GM06990 (cell line): ENCODE data around the gene RNF212.
A peak's percentile ranks its signal among the peaks of the same experiment; 100 is the strongest.

Source experiments
- DNase-seq: peaks from one replicate; pipeline ENCODE4 v3.0.0-alpha.2; 2011; ENCODE audit not compliant: insufficient read length; ENCODE audit errors: extremely low read depth
- H3K27me3 ChIP-seq: replicated peaks from 2 replicates; pipeline ENCODE4 v1.6.0; 2011; ENCODE audit warnings: low read length; ENCODE audit not compliant: control insufficient read depth, insufficient read depth
- H3K36me3 ChIP-seq: 2 replicates; pipeline ENCODE4 v1.5.1; 2011; ENCODE audit warnings: low read length; ENCODE audit not compliant: control insufficient read depth, insufficient read depth
- H3K4me3 ChIP-seq: replicated peaks from 2 replicates; pipeline ENCODE4 v1.5.1; 2011; ENCODE audit warnings: low read depth, mild to moderate bottlenecking, control low read depth, low read length
- CTCF ChIP-seq: IDR thresholded peaks from 2 replicates; pipeline ENCODE4 v1.5.1; 2011; ENCODE audit warnings: low read length, control low read depth, mild to moderate bottlenecking, inconsistent platforms; ENCODE audit not compliant: insufficient read depth, poor library complexity, severe bottlenecking

The RNF212 gene

GRCh38 chr4:1072830-1073446 lies 40.4 kb downstream of the RNF212 start:
- Histone ChIP-seq H3K27me3 (peaks cover 1% of the 10 kb centered on the region), H3K36me3 (no peaks in the 10 kb centered on the region), H3K4me3 (no peak overlapping the region)
- no peak for DNase-seq
- peak; percentile 75 for TF ChIP-seq CTCF

DNA sequence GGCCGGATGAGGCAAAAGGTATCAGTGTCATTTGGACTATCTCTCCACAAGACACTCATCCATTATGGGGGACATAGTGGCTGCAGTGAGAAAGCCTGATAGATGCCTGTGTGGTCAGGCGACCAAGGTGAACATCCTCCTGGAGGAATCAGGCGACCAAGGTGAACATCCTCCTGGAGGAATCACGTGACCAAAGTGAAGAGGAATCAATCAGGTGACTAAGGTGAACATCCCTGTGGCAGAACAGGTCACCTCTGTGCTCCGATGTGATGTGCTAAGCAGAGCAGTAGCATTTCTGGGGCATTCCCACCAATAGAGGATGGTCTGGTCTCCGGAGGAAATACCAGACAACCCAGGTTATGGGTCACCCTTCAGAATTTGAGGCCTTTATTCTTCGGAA lies 44.0 kb downstream of the RNF212 start:
- Histone ChIP-seq H3K27me3 (peaks cover 1% of the 10 kb centered on the region; the same call in 1 of the 2 replicates), H3K4me3 (no peak overlapping the region), H3K36me3 (no peaks in the 10 kb centered on the region)
- DNase-seq: no peak
- TF ChIP-seq CTCF: no peak

GRCh38 chr4:1065732-1066131 lies 47.6 kb downstream of the RNF212 start:
- no peaks in the 10 kb centered on the region for H3K36me3 ChIP-seq
- H3K4me3 ChIP-seq: no peak overlapping the region
- H3K27me3 ChIP-seq: no peaks in the 10 kb centered on the region; the same call in 1 of the 2 replicates
- TF ChIP-seq CTCF: no peak
- no peak for DNase-seq

- no peaks in the 10 kb centered on the region for H3K36me3 ChIP-seq
- no peak overlapping the region for H3K4me3 ChIP-seq
- no peaks in the 10 kb centered on the region; the same call in 1 of the 2 replicates for H3K27me3 ChIP-seq
- DNase-seq: no peak
- TF ChIP-seq CTCF: no peak
Measured at GRCh38 chr4:1062419-1062818, 50.9 kb downstream of the RNF212 start.

DNA sequence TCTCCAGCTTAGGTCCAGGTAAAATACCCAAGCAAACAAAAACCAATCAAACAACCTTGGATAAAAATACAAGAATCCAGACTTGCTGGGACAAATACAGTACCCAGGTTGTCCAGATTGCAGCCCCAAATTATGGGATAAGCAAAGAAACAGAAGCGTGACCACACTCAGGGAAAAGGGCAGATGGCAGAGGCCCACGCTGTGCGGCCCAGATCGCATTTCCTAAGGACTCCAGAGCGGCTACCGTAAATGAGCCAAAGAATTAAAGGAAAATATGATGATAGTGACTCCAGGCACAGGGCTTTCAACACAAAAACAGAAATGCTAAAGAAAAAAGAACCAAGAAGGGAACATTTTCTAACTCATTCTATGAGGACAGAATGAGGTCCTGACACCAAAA lies 51.6 kb downstream of the RNF212 start:
- H3K36me3 ChIP-seq: no peaks in the 10 kb centered on the region
- DNase-seq: no peak
- no peaks in the 10 kb centered on the region; the same call in 1 of the 2 replicates for H3K27me3 ChIP-seq
- no peak overlapping the region for H3K4me3 ChIP-seq
- no peak for TF ChIP-seq CTCF

- no peaks in the 10 kb centered on the region for H3K36me3 ChIP-seq
- TF ChIP-seq CTCF: no peak
- H3K27me3 ChIP-seq: no peaks in the 10 kb centered on the region; the same call in 1 of the 2 replicates
- no peak overlapping the region for H3K4me3 ChIP-seq
- DNase-seq: no peak
Measured at GRCh38 chr4:1061056-1061700, 52.2 kb downstream of the RNF212 start.
